Tibial artery (tissue), 4 donors: ENCODE data around the gene PPP2R5A.

Experiments used
- DNase-seq, 2 donors: peaks; one replicate each; pipeline ENCODE4 v3.0.0-alpha.2; 2019
- H3K27ac ChIP-seq, 2 donors: fragments of 200-600 bp; sonication (generic) in 1 of 2; 1 replicate in 1 of 2; 2 replicates in 1 of 2; pipeline ENCODE4 v1.5.1; 2018 to 2019; ENCODE audit warnings: mild to moderate bottlenecking in 1 of 2
- H3K27me3 ChIP-seq, 2 donors: fragments of 200-600 bp; sonication (generic) in 1 of 2; one replicate each; pipeline versions ENCODE4 v1.5.1 to v1.6.0; 2016 to 2019
- H3K36me3 ChIP-seq, 3 donors: fragments of 200-600 bp; sonication (generic) in 2 of 3; one replicate each; pipeline ENCODE4 v1.5.1; 2016 to 2019; ENCODE audit warnings: mild to moderate bottlenecking in 2 of 3
- H3K4me1 ChIP-seq, 4 donors: fragments of 200-600 bp; sonication (generic) in 2 of 4; 1 replicate in 3 of 4; 2 replicates in 1 of 4; pipeline ENCODE4 v1.5.1; 2016 to 2019
- H3K4me3 ChIP-seq, 2 donors: fragments of 200-600 bp; sonication (generic) in 1 of 2; 1 replicate in 1 of 2; 2 replicates in 1 of 2; pipeline ENCODE4 v1.5.1; 2018 to 2019; ENCODE audit warnings: mild to moderate bottlenecking in 2 of 2
- H3K9me3 ChIP-seq, 3 donors: fragments of 200-600 bp; sonication (generic) in 1 of 3; one replicate each; pipeline ENCODE4 v1.5.1; 2016 to 2019
- intact Hi-C: fragments of 100-400 bp; cut with DNase I; formaldehyde crosslinking; loops from one replicate; pipeline ENCODE4 v1.15.0; 2023; ENCODE audit warnings: low total_unique reads
- TF ChIP-seq, protein P1 (sequence below), 2 experiments: fragments of 200-600 bp in 1 of 2; fragments of 450-650 bp in 1 of 2; IDR thresholded peaks; one replicate each; pipeline ENCODE4 v1.5.1; 2017 to 2019; ENCODE audit warnings: antibody characterized with exemption in 2 of 2, mild to moderate bottlenecking in 1 of 2, moderate library complexity in 1 of 2

PPP2R5A gene

DNA sequence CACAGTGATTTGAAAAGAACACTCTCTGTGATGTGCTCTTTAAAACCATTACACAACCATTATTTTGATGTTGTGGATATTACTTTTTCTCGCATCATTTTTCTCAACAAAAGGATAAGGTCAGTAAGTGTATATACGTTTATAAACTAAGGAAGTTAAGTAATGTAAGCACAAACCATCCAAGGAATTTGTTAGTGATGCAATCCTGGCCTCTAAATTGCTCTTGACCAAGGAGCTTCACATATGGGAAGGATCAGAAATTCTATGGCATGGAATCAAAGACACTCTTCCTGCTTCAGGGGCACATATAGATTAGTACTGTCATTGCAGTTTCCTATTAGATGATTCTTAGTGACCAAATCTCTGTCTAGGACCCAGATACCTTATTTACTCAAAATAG is 3.6 kb upstream of the PPP2R5A start:
- no peak for DNase-seq
- no peak overlapping the region for H3K27ac ChIP-seq
- no peaks in the 10 kb centered on the region for H3K27me3 ChIP-seq
- H3K4me3 ChIP-seq = no peak overlapping the region
- intact Hi-C loops = loop anchor here (10.0 kb wide), 2 partner anchors 47 to 273 kb away; no protein-coding TSS in a partner anchor
- TF ChIP-seq, protein P1, sequence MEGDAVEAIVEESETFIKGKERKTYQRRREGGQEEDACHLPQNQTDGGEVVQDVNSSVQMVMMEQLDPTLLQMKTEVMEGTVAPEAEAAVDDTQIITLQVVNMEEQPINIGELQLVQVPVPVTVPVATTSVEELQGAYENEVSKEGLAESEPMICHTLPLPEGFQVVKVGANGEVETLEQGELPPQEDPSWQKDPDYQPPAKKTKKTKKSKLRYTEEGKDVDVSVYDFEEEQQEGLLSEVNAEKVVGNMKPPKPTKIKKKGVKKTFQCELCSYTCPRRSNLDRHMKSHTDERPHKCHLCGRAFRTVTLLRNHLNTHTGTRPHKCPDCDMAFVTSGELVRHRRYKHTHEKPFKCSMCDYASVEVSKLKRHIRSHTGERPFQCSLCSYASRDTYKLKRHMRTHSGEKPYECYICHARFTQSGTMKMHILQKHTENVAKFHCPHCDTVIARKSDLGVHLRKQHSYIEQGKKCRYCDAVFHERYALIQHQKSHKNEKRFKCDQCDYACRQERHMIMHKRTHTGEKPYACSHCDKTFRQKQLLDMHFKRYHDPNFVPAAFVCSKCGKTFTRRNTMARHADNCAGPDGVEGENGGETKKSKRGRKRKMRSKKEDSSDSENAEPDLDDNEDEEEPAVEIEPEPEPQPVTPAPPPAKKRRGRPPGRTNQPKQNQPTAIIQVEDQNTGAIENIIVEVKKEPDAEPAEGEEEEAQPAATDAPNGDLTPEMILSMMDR (IDR thresholded peaks at IDR 0.05) = no peak
- peaks cover 0 to 7% (median 3%) of the 10 kb centered on the region in 4 donors for H3K4me1 ChIP-seq
- no peaks in the 10 kb centered on the region for H3K36me3 ChIP-seq
- no peaks in the 10 kb centered on the region for H3K9me3 ChIP-seq

DNA sequence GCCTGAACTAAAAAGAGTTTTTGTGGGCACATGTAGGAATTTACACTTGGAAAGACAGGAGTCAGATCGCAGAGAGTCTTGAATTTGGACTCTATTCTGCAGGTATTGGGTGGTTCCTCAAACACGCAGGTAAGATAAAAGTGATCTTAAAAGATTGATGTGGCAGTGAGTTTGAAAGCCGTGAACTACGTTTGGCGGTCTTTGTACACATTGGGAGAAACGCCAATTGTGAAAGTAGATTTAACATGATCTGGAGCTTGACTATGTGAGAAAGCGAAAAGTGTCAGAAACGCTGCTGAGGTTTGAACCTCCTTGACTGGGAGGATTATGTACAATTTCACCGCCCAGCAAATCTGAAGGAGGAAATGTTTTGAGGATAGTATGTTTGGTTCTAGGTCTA is 1.5 kb upstream of the PPP2R5A start:
- DNase-seq = no peak
- no peak overlapping the region for H3K27ac ChIP-seq
- intact Hi-C loops = loop anchor here (10.0 kb wide), 2 partner anchors 49 to 271 kb away; no protein-coding TSS in a partner anchor
- H3K4me3 ChIP-seq = no peak overlapping the region
- peaks cover 0 to 18% (median 13%) of the 10 kb centered on the region in 4 donors for H3K4me1 ChIP-seq
- no peaks in the 10 kb centered on the region for H3K36me3 ChIP-seq
- TF ChIP-seq, protein P1 (IDR thresholded peaks at IDR 0.05) = no peak
- H3K9me3 ChIP-seq = no peaks in the 10 kb centered on the region
- no peaks in the 10 kb centered on the region for H3K27me3 ChIP-seq

DNA sequence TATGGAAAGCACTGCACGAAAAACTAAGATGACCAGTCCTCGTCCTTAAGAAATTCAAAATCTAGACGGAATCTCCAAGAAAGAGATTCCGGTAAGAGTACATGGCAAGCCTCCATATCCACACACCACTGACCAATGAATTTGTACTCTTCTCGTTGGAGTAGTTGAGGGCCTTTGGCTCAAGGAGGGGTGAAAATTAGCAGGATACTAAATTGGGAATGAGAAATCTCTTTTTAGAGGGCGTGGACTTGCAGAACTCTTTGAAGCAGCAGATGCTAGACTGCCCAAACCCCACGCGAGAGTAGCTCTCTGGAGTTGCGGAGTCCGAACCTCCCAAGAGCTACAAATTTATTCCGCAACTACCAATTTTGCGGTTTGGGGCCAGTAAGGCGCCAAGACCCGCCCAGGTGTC is 872 bp upstream of the PPP2R5A start:
- Histone ChIP-seq H3K4me1 (peaks cover 0 to 24% (median 17%) of the 10 kb centered on the region in 4 donors), H3K4me3 (peak overlapping the region; percentile 83 to 88), H3K36me3 (no peaks in the 10 kb centered on the region), H3K27me3 (no peaks in the 10 kb centered on the region), H3K9me3 (no peaks in the 10 kb centered on the region), H3K27ac (peak overlapping the region; percentile 88 to 96)
- intact Hi-C loops = loop anchor here (10.0 kb wide), 2 partner anchors 50 to 270 kb away; no protein-coding TSS in a partner anchor
- TF ChIP-seq, protein P1 (IDR thresholded peaks at IDR 0.05) = no peak
- no peak for DNase-seq

DNA sequence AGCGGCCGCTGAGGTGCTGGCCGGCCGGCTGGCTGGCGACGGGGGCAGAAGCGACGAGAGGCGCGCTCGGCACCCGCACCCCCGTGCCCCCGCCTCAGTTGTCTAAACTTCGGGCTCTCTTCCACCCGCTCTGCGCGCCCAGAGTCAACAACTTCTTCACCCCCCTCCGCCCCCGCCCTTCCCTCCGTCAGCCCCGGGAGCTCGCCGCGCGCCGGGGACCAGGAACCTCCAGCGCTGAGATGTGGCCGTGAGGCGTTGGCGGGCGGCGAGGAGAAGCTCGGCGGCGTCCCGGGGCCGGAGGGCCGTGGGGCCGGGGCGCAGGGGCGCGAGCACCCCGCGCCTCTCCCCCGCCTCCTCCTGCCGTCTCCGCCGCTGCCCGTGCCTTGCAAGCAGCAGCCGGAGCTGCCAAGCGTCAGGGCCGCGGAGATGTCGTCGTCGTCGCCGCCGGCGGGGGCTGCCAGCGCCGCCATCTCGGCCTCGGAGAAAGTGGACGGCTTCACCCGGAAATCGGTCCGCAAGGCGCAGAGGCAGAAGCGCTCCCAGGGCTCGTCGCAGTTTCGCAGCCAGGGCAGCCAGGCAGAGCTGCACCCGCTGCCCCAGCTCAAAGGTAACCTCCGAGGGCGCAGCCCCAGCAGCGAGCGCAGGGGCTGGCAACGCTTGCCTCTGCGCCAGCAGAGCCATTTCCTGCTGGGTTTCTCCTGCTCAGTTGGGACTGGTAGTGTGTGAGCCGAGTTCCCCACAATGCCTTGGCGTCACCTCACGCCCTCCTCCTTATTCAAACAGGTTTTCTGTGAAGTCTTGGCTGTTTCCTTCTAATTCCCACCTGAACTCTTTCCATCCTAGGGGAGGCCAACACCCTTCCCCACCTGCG is 710 bp downstream of the PPP2R5A start:
- Histone ChIP-seq H3K36me3 (no peaks in the 10 kb centered on the region), H3K4me1 (peaks cover 0 to 39% (median 26%) of the 10 kb centered on the region in 4 donors), H3K27me3 (no peaks in the 10 kb centered on the region), H3K4me3 (peak overlapping the region; percentile 83 to 88), H3K27ac (peak overlapping the region; percentile 96 to 99), H3K9me3 (no peaks in the 10 kb centered on the region)
- TF ChIP-seq, protein P1 (IDR thresholded peaks at IDR 0.05) = no peak
- intact Hi-C loops = loop anchor here (10.0 kb wide), 2 partner anchors 51 to 269 kb away; no protein-coding TSS in a partner anchor
- DNase-seq = peak; percentile 61 to 83

DNA sequence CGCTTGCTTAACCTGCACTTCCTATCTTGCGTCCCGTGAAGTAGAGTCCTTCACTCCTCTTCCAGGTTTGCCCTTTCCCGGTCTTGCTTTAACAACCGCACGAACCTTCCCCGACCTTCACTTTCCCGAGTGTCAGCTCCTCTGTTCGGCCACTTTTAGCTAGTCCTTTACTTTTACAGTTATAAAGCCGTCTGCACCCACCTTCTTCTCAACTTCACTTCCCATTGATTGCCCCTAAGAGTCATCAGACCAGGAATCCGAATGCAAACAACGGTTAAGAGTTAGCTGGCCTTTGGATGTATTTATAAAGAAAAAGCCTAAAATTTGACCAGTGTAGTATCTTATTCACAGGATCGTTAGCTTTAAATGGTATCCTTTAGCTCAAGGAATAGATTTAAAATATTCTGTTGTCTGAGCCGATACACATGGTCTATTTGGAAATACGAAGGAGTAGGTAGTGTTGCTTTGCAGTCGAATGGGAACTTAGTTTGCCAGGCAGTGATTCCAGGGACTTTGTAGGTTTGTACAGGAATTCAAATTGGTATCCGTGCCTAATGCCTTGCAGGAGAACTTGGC is 1.4 kb downstream of the PPP2R5A start:
- peaks cover 0 to 46% (median 33%) of the 10 kb centered on the region in 4 donors for H3K4me1 ChIP-seq
- peak overlapping the region; percentile 96 to 99 for H3K27ac ChIP-seq
- H3K36me3 ChIP-seq = no peaks in the 10 kb centered on the region
- intact Hi-C loops = loop anchor here (10.0 kb wide), 2 partner anchors 52 to 268 kb away; no protein-coding TSS in a partner anchor
- DNase-seq = no peak
- H3K4me3 ChIP-seq = peak overlapping the region; percentile 83 to 88
- TF ChIP-seq, protein P1 (IDR thresholded peaks at IDR 0.05) = no peak
- no peaks in the 10 kb centered on the region for H3K27me3 ChIP-seq
- no peaks in the 10 kb centered on the region for H3K9me3 ChIP-seq
